NCI-H82 treated with DMSO at 0.1 percent for 48 hours (cell line): ENCODE data around the gene ZNF410.
A peak's percentile ranks its signal among the peaks of the same experiment; 100 is the strongest.

Experiments used
- DNase-seq: peaks from one replicate; lab custom pipeline; 2025; ENCODE audit not compliant: unreplicated experiment; lab: John Stamatoyannopoulos, UW

Gene ZNF410

GRCh38 chr14:73949752-73950734, 63.4 kb downstream of the ZNF410 start, which contains the start of the genes COQ6 and FAM161B:
COQ6 (plus strand) TSS chr14:73950302; CDS start chr14:73950333, 31 bp downstream.
FAM161B (minus strand) TSS chr14:73950094; CDS start chr14:73950026, 68 bp downstream.
- peak; percentile 77 for DNase-seq

GRCh38 chr14:73953731-73954130, 67.1 kb downstream of the ZNF410 start:
- no peak for DNase-seq

GRCh38 chr14:73955674-73956073, 69.0 kb downstream of the ZNF410 start:
- no peak for DNase-seq

- DNase-seq: no peak
Observed at GRCh38 chr14:73958591-73958990, 71.9 kb downstream of the ZNF410 start.

- no peak for DNase-seq
Observed at GRCh38 chr14:73961192-73961591, 74.5 kb downstream of the ZNF410 start.

DNA sequence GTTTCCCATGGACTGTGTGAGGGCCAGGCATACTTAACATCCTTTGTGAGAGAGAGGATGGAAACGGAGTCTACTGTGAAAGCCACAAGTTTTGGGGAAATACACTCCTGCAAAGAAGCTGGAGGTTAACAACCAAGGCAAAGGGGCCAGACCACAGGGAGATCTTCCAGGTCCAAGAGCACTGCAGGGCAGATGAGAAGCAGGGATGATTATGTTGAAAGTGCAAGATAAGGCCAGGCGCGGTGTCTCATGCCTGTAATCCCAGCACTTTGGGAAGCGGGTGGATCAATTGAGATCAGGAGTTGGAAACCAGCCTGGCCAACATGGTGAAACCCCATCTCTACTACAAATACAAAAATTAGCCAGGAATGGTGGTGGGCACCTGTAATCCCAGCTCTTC, 78.6 kb downstream of the ZNF410 start:
- no peak for DNase-seq

GRCh38 chr14:73968885-73969284, 82.2 kb downstream of the ZNF410 start:
- no peak for DNase-seq

- peak; percentile 28 for DNase-seq
Observed at GRCh38 chr14:73973497-73973896, 86.8 kb downstream of the ZNF410 start.

DNA sequence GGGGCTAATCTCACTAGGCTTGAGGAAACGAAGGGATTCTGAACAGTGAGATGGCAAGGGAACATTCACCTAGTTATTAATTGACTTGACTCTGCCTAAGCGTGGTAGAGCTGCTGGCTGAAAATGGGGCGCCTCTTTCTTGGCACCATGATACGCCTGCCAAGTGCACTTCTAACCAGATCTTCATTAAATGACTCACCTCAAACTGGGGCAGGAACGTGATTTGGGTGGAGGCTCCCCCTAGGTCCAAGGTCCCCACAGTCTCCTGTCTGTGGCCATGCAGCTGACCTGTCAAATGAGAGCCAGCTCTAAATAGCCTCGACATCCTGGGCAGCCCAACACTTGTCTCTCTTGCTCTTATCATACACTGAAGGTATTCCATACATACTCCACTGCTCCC, 89.5 kb downstream of the ZNF410 start:
- DNase-seq: peak; percentile 3

DNA sequence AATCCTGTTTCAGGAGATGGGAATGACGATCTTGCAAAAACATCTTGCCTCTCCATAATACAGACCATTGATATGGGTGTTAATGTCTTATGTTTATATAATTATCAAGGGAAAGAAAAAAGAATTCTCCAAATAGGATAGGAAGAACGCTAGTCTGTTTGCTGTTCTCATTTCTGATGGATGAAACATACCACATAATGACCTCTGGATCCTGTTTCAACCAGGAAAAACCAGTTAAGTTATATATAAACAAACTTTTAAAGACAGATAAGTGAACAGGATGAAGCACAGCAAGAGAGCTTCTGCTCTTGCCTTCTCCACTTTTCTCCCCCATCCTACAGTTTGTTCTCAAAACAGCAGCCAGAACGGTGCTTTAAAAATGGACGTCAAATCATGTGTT, 91.2 kb downstream of the ZNF410 start:
- no peak for DNase-seq
